ENCODE measurements around the gene RSU1.

RSU1 gene

DNA sequence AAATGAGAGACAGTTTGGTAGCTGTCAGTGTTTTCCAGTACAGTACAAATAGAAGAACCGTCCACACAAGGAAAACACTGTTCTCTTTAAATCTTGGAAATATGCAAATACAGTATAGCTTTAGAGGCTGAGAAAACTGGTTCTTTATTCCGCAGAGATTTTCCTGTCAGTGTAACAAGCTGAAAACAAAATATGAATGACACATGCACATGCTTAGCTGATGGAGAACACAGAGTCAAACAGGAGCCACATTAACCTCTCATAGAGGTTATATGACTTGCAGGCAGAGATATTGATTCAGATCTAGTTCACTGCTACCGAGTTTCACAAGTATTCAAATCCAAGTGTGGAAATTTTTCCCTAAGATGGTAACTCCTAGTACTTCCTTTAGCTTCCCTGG lies 160.3 kb downstream of the RSU1 start:
- no peak for DNase-seq

- DNase-seq, result no peak
Measured at GRCh38 chr10:16653224-16653623, 164.0 kb downstream of the RSU1 start.

DNA sequence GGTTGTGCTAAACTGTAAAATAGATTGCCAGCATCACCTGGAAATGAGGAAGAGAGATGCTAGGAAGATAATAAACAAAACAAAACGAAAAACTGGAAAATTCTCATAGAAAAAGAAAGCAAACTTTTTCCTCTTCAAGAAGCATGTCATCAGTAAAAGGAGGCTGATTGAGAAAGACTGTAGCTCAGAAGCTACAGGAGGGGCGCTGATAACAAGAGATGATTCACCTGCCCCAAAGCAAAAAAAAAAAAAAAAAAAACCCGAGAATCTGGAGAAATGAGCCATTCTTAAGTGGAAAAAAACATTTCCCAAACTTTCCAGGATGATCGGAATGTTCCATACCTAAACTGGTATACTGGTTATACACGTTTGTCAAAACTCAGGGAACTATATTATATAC lies 165.1 kb downstream of the RSU1 start:
- no peak for DNase-seq

GRCh38 chr10:16649757-16650156 lies 167.5 kb downstream of the RSU1 start:
- DNase-seq, result no peak

DNA sequence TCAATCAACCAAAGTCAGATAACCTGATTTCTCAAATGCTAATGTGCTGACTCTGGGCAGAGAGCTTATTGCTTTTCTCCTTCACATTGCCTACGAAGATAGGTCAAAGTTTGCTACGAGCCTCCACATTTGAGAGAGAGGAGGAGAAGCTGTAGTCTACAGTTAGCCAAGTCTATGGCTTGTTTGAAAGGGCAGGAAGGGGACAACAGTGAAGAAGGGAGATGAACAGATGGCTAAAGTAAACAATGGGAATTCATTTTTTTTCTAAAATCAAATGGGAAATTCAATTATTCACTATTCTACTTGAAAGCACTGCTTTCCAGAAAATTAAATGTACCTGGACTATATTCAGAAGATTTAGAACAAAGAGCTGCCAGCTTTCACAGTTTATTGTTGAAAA lies 168.9 kb downstream of the RSU1 start:
- DNase-seq, result no peak

DNA sequence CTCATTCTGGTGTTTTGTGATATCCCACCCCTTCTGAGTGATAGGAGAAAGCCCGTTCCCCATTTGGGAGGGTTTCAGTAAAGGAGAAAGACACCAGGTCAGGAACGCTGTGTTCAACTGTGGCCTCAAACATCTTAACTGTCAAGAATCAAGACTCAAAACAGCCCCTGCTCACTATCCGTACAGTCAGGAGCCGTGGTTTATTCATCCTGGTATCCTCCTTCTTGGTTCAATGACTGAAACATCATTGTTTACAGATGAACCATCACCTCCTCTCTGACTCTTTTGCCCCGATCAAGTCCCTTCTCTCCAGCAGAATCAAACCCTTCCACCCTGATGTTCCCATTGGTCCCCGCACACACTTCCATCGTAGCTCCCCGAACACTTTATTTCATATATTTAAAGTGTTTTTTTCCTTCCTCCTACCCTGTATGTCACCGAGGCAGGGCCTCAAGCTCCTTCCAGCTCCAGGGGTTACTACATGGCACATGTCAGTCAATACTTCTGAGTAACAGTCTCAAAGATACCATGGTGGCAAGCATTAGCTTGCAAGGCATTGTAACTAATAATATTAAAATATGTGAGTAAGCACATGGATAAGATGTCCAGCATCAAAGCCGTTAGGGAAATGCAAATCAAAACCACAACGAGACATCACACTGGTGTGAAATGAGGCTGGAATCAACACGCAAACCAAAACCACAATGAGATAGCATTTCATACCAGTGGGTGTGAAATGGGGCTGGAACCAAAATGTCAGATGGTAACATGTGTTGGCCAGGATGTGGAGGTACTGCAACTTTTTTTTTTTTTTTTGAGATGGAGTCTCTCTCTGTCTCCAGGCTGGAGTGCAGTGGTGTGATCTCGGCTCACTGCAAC lies 170.8 kb downstream of the RSU1 start:
- no peak for DNase-seq

GRCh38 chr10:16644146-16644545 lies 173.1 kb downstream of the RSU1 start:
- DNase-seq, result no peak

GRCh38 chr10:16643502-16643901 lies 173.7 kb downstream of the RSU1 start:
- DNase-seq, result no peak

DNA sequence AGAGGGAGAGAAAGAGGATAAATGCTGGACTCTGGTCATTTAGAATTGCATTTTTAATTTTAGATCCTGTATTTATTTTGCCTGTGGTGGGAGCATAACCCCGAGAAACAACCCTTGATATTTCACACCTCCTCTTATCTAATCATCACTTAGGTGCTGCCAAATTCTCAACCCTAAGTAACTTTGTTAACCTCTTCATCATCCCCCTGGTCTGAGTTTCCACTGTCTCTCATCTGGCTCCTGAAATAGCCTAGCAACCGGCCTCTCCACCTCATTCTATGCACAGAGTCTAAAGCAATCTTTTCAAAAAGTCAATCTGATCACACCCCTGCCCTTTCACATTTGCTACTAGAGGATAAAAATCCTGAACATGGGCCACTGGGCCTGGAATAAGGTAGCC lies 177.1 kb downstream of the RSU1 start:
- DNase-seq, result no peak

DNA sequence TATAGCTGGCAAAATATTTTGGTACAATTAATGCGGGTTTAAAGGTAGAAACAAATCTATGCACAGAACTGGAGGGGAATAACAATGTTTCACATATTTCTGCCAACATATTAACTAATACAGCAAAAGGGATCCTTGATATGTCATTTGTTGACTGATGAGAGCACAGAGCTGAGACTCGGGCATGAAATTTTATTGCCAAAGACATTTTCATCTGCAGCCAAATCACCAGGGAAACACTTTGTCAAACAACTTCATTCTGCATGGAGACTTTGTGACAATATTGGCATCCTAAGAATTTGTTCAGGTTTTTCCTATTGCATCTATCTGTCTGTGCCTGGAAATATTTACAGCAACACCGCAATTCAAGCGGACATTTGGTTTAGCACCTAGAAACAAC lies 177.8 kb downstream of the RSU1 start:
- DNase-seq, result no peak

GRCh38 chr10:16632996-16633395 lies 184.2 kb downstream of the RSU1 start:
- DNase-seq, result no peak

- no peak for DNase-seq
Measured at GRCh38 chr10:16626697-16627096, 190.5 kb downstream of the RSU1 start.

- DNase-seq, result no peak
Measured at GRCh38 chr10:16612981-16613355, 204.3 kb downstream of the RSU1 start.

GRCh38 chr10:16612115-16612980 lies 204.9 kb downstream of the RSU1 start:
- DNase-seq, result no peak

- no peak for DNase-seq
Measured at GRCh38 chr10:16611037-16611436, 206.2 kb downstream of the RSU1 start.

- DNase-seq, result no peak
Measured at GRCh38 chr10:16609211-16609610, 208.0 kb downstream of the RSU1 start.

- DNase-seq, result no peak
Measured at GRCh38 chr10:16606923-16607322, 210.3 kb downstream of the RSU1 start.

DNA sequence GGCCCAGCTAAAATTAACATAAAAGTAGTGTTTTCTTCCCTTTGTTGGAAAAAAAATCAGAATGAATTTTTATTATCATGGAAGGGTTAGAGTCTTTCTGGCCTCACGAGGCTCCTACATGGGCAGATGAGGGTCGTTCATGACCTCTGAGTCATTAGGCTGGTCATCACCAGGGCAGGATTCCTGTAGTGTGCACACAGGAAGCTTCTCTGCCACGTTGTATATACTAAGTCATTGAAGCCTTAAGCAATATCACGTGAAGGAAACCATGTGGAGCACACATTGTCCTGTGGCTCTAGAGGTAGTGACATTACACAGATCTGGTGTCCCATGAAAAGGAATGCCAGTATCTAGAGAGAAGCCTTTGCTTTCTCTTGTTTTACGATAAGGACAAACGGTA lies 210.8 kb downstream of the RSU1 start:
- no peak for DNase-seq

GRCh38 chr10:16603308-16603707 lies 213.9 kb downstream of the RSU1 start:
- DNase-seq, result no peak

GRCh38 chr10:16602104-16602775 lies 215.0 kb downstream of the RSU1 start:
- DNase-seq, result no peak

DNA sequence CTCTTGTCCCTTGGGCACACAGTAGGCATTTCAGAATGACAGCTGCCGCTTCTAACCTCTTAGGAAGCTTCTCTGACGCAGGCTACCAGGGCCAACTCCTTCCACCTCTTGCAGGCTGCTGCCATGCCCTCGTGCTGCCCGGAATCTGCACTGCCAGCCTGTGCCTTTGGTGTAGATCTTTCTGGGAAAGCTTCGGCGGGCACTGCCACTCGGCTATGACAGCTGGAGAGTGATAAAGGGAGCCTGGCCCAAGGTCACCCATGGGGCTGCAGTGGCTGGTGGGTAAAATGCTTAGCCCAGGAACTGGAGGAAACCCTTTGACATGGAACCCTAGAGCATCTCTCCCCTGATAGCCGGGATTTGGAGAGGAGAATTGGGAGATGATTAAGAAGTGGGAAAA lies 217.6 kb downstream of the RSU1 start:
- DNase-seq, result no peak

DNA sequence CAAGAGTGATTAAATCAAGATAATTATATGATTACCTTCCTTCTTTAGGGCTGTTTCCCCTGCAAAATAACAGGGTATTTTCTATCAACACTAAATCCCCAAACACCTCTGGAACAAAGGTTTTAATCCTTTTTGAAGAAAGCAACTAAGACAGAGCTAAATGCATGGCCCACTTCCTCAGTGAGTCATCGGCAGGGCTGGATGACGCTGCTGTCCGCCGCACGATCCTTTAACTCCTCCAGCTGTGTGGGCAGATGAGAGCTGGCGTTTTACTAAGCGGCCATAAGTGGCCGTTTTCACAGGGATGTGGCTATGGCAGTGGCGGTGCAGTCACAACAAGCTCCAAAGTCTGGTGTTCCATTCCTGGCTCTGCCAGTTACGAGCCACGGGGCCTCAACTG lies 219.6 kb downstream of the RSU1 start:
- DNase-seq, result no peak

DNA sequence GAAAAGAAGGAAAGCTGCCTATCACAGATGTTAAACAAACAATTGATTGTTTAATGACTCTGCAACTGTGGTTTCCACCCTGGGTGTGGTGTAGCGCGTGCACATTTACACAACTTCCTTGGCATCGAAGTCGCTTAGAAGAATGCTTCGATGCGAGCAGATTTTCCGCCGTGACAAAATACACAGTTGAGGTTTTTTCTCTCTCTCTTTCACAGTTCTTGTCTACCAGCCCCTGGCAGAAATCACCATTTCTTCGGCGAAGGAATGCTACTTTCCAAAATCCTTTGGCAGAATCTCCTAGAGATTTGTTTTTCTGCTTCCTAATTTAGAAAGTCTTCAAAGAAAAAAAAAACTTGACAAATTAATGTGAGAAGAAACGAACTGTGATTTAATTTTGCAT lies 224.8 kb downstream of the RSU1 start:
- DNase-seq, result no peak
